CD14-positive monocyte (primary cell): Measurements from ENCODE around the gene RNGTT. TPM values are rescaled to one million over a fixed set of nuclear protein-coding genes. Genes with fewer than 3 reads are reported as not detected.

Experiments used
- DNase-seq, 3 donors: peaks; one replicate each; pipeline ENCODE4 v3.0.0-alpha.2; 2011 to 2022
- H2AFZ ChIP-seq: 2 replicates; pipeline ENCODE4 v1.6.0; 2012; ENCODE audit warnings: mild to moderate bottlenecking, low read depth, low read length, inconsistent platforms; ENCODE audit not compliant: insufficient read depth, poor library complexity, severe bottlenecking
- H3K27ac ChIP-seq, 2 donors: 1 replicate in 1 of 2; 2 replicates in 1 of 2; pipeline ENCODE4 v1.5.1; 2012 to 2013; ENCODE audit warnings: low read length in 2 of 2, control low read depth in 1 of 2, inconsistent platforms in 1 of 2, low read depth in 1 of 2, mild to moderate bottlenecking in 1 of 2
- H3K27me3 ChIP-seq, 2 donors: one replicate each; pipeline versions ENCODE4 v1.6.0 to v1.6.1; 2011 to 2013; ENCODE audit warnings: low read length in 2 of 2; ENCODE audit not compliant: control insufficient read depth in 2 of 2, insufficient read depth in 2 of 2
- H3K36me3 ChIP-seq, 2 donors: replicated peaks in 1 of 2; 1 replicate in 1 of 2; 2 replicates in 1 of 2; pipeline versions ENCODE4 v1.5.1 to v1.6.1; 2012 to 2013; ENCODE audit warnings: low read length in 2 of 2, control low read depth in 1 of 2, inconsistent platforms in 1 of 2, mild to moderate bottlenecking in 1 of 2; ENCODE audit not compliant: insufficient read depth in 2 of 2, control insufficient read depth in 1 of 2
- H3K4me1 ChIP-seq, 2 donors: 1 replicate in 1 of 2; 2 replicates in 1 of 2; pipeline versions ENCODE4 v1.5.1 to v1.6.1; 2012 to 2013; ENCODE audit warnings: low read length in 2 of 2, control low read depth in 1 of 2, inconsistent platforms in 1 of 2, mild to moderate bottlenecking in 1 of 2, moderate library complexity in 1 of 2; ENCODE audit not compliant: insufficient read depth in 2 of 2, control insufficient read depth in 1 of 2
- H3K4me2 ChIP-seq: replicated peaks from 2 replicates; pipeline ENCODE3; 2012; ENCODE audit warnings: low read length, moderate library complexity, mild to moderate bottlenecking; ENCODE audit not compliant: poor library complexity, severe bottlenecking; ENCODE audit errors: extremely low read depth
- H3K4me3 ChIP-seq, 3 experiments: fragments of 200-600 bp in 1 of 3; sonication (generic) in 1 of 3; replicated peaks in 1 of 3; 1 replicate in 2 of 3; 2 replicates in 1 of 3; pipeline ENCODE4 v1.5.1; 2011 to 2013; ENCODE audit warnings: low read length in 3 of 3, mild to moderate bottlenecking in 3 of 3, control low read depth in 2 of 3, low read depth in 2 of 3, inconsistent platforms in 1 of 3, moderate library complexity in 1 of 3
- H3K79me2 ChIP-seq: 2 replicates; pipeline ENCODE4 v1.6.0; 2012; ENCODE audit warnings: mild to moderate bottlenecking, control low read depth, inconsistent platforms, low read length, moderate library complexity; ENCODE audit not compliant: insufficient read depth
- H3K9ac ChIP-seq: 2 replicates; pipeline ENCODE4 v1.6.0; 2017; ENCODE audit warnings: low read length, mild to moderate bottlenecking; ENCODE audit not compliant: insufficient read depth, poor library complexity, severe bottlenecking
- H3K9me3 ChIP-seq, 2 donors: replicated peaks in 1 of 2; 1 replicate in 1 of 2; 2 replicates in 1 of 2; pipeline versions ENCODE4 v1.5.1 to v1.6.1; 2012 to 2013; ENCODE audit warnings: low read length in 2 of 2, control low read depth in 1 of 2; ENCODE audit not compliant: control insufficient read depth in 1 of 2, insufficient read depth in 1 of 2
- H4K20me1 ChIP-seq: 2 replicates; pipeline ENCODE4 v1.6.0; 2012; ENCODE audit warnings: mild to moderate bottlenecking, low read length, control low read depth, moderate library complexity; ENCODE audit not compliant: insufficient read depth
- H3K27ac Mint-ChIP-seq, 7 donors: one replicate each; pipeline ENCODE4 v1.8.0; 2020; ENCODE audit warnings: mild to moderate bottlenecking in 7 of 7, mixed read lengths in 7 of 7, moderate library complexity in 6 of 7, inconsistent platforms in 2 of 7
- H3K27me3 Mint-ChIP-seq, 3 donors: one replicate each; pipeline ENCODE4 v1.8.0; 2021 to 2022; ENCODE audit warnings: low read depth in 3 of 3, mild to moderate bottlenecking in 3 of 3, mixed read lengths in 3 of 3, moderate library complexity in 3 of 3, inconsistent platforms in 1 of 3
- H3K36me3 Mint-ChIP-seq, 2 donors: one replicate each; pipeline ENCODE4 v1.8.0; 2020; ENCODE audit warnings: mixed read lengths in 2 of 2, inconsistent platforms in 1 of 2, mild to moderate bottlenecking in 1 of 2
- H3K4me1 Mint-ChIP-seq: one replicate; pipeline ENCODE4 v1.8.0; 2020; ENCODE audit warnings: mild to moderate bottlenecking, mixed read lengths
- H3K4me3 Mint-ChIP-seq, 2 donors: one replicate each; pipeline ENCODE4 v1.8.0; 2020; ENCODE audit warnings: mild to moderate bottlenecking in 2 of 2, mixed read lengths in 2 of 2, moderate library complexity in 1 of 2
- H3K9me3 Mint-ChIP-seq, 7 donors: one replicate each; pipeline ENCODE4 v1.8.0; 2020 to 2022; ENCODE audit warnings: mixed read lengths in 7 of 7, mild to moderate bottlenecking in 6 of 7, moderate library complexity in 6 of 7, inconsistent platforms in 2 of 7
- CTCF ChIP-seq: fragments of 200-600 bp; IDR thresholded peaks from one replicate; pipeline ENCODE4 v1.8.0; 2022; ENCODE audit warnings: antibody characterized with exemption, mild to moderate bottlenecking
- WGBS: methylation state at CpG from one replicate; pipeline ENCODE4 v1.1.5; 2013; ENCODE audit warnings: missing lambda C conversion rate; ENCODE audit not compliant: insufficient coverage; 5-methylcytosine and 5-hydroxymethylcytosine counted together
- intact Hi-C, 2 donors: fragments of 100-400 bp; cut with micrococcal nuclease; formaldehyde crosslinking; loops; one replicate each; pipeline versions ENCODE4 v1.15.0 to v1.15.1; 2023
- polyA plus RNA-seq, 3 donors: library from polyadenylated mRNA; depleted of rRNA in 1 of 3; unstranded in 2 of 3; stranded (reverse) in 1 of 3; fragments of 300-500 nt in 2 of 3; fragments of >200 nt in 1 of 3; fragmentation: Illumina TruSeq in 2 of 3; gene quantifications; 1 replicate in 2 of 3; 2 replicates in 1 of 3; pipeline ENCODE4 v1.2.3, GENCODE V29; 2012 to 2021

RNGTT gene
- polyA plus RNA-seq, 3 donors, result 2.3 to 8.6 (median 5.8) TPM

GRCh38 chr6:88866856-88867255 lies 96.6 kb downstream of the RNGTT start:
- H3K27me3 ChIP-seq, result no peaks in the 10 kb centered on the region
- H3K9me3 ChIP-seq, result no peaks in the 10 kb centered on the region
- no peak overlapping the region for H2AFZ ChIP-seq
- H4K20me1 ChIP-seq, result no peaks in the 10 kb centered on the region
- DNase-seq, result no peak
- H3K9ac ChIP-seq, result no peak overlapping the region
- Mint-ChIP-seq H3K9me3 (no peaks in the 10 kb centered on the region), H3K36me3 (peaks cover 12 to 19% of the 10 kb centered on the region in 2 donors), H3K4me3 (no peak overlapping the region), H3K27me3 (no peaks in the 10 kb centered on the region), H3K4me1 (no peaks in the 10 kb centered on the region), H3K27ac (no peak overlapping the region)
- H3K4me2 ChIP-seq, result no peak overlapping the region
- no peak for TF ChIP-seq CTCF
- WGBS, result 100% methylated on average over 1 of the region's 2 CpGs
- no peak overlapping the region for H3K27ac ChIP-seq
- H3K4me1 ChIP-seq, result no peaks in the 10 kb centered on the region
- intact Hi-C loops, result no loop called here
- no peak overlapping the region for H3K4me3 ChIP-seq
- no peaks in the 10 kb centered on the region for H3K79me2 ChIP-seq
- peaks cover 4 to 7% of the 10 kb centered on the region in 2 donors for H3K36me3 ChIP-seq

GRCh38 chr6:88865275-88865674 lies 98.1 kb downstream of the RNGTT start:
- Mint-ChIP-seq H3K4me1 (no peaks in the 10 kb centered on the region), H3K27ac (no peak overlapping the region), H3K36me3 (peaks cover 12 to 25% of the 10 kb centered on the region in 2 donors), H3K4me3 (no peak overlapping the region), H3K9me3 (no peaks in the 10 kb centered on the region), H3K27me3 (no peaks in the 10 kb centered on the region)
- Histone ChIP-seq H4K20me1 (no peaks in the 10 kb centered on the region), H3K4me1 (no peaks in the 10 kb centered on the region), H3K9ac (no peak overlapping the region), H3K27me3 (no peaks in the 10 kb centered on the region), H3K79me2 (no peaks in the 10 kb centered on the region), H3K9me3 (no peaks in the 10 kb centered on the region), H3K4me3 (no peak overlapping the region), H2AFZ (no peak overlapping the region), H3K27ac (no peak overlapping the region), H3K4me2 (no peak overlapping the region), H3K36me3 (peaks cover 4 to 10% of the 10 kb centered on the region in 2 donors)
- no peak for DNase-seq
- WGBS, result no CpG with 5 or more reads among the region's 2 CpGs
- intact Hi-C loops, result no loop called here
- TF ChIP-seq CTCF, result no peak
